Measurements from ENCODE around the gene CDKN2AIP. TPM values are rescaled to one million over a fixed set of nuclear protein-coding genes. Genes with fewer than 3 reads are reported as not detected.

The CDKN2AIP gene
- total RNA-seq, 1 experiment from 2014 or later: 6.4 TPM

GRCh38 chr4:183434264-183434663 lies 10.2 kb upstream of the CDKN2AIP start:
- H3K36me3 ChIP-seq (ENCODE audit: control insufficient read depth in 1 of 2, insufficient read depth in 2 of 2, low read length in 2 of 2): no peaks in the 10 kb centered on the region
- CTCF ChIA-PET: no interaction called here
- H3K4me1 ChIP-seq (ENCODE audit: control insufficient read depth in 1 of 2, insufficient read depth in 2 of 2, low read length in 2 of 2): peaks cover 4 to 26% of the 10 kb centered on the region in 2 experiments
- no peaks in the 10 kb centered on the region for H4K20me1 ChIP-seq (ENCODE audit: insufficient read depth)
- TF ChIP-seq SRF (IDR thresholded peaks at IDR 0.05; ENCODE audit: low read depth) (no peak), CBX3 (IDR thresholded peaks at IDR 0.05; ENCODE audit: low read depth) (no peak), ZBTB33 (IDR thresholded peaks at IDR 0.05; ENCODE audit: extremely low read depth, insufficient replicate concordance, low read length) (no peak), JUND (IDR thresholded peaks at IDR 0.05) (no peak), ZNF274 (IDR thresholded peaks at IDR 0.05; ENCODE audit: low read depth, low read length) (no peak), CTCF (IDR thresholded peaks at IDR 0.05 in 2 of 3, conservative IDR thresholded peaks at IDR 0.05 in 1 of 3; ENCODE audit: borderline replicate concordance in 1 of 3, insufficient read depth in 1 of 3, low read depth in 2 of 3, low read length in 2 of 3) (no peak), TCF7L2 (IDR thresholded peaks at IDR 0.05; ENCODE audit: borderline replicate concordance, extremely low read depth, insufficient read depth, insufficient read length) (no peak), REST (IDR thresholded peaks at IDR 0.05; ENCODE audit: low read depth) (no peak), CEBPB (IDR thresholded peaks at IDR 0.05; ENCODE audit: low read depth) (no peak), POLR2AphosphoS5 (IDR thresholded peaks at IDR 0.05; ENCODE audit: low read depth, low read length) (no peak), FOSL1 (IDR thresholded peaks at IDR 0.05; ENCODE audit: low read depth) (no peak), EZH2 (IDR thresholded peaks at IDR 0.05) (no peak), ELF1 (IDR thresholded peaks at IDR 0.05; ENCODE audit: borderline replicate concordance, low read depth) (no peak), EZH2phosphoT487 (IDR thresholded peaks at IDR 0.05; ENCODE audit: borderline replicate concordance) (no peak), RAD21 (IDR thresholded peaks at IDR 0.05; ENCODE audit: low read depth) (no peak), MAX (IDR thresholded peaks at IDR 0.05) (no peak), YY1 (IDR thresholded peaks at IDR 0.05; ENCODE audit: extremely low read depth, insufficient replicate concordance, low read depth, low read length) (no peak)
- H3K4me2 ChIP-seq (ENCODE audit: low read length): no peak overlapping the region
- H3K9me3 ChIP-seq (ENCODE audit: control insufficient read depth in 1 of 2, insufficient read depth in 1 of 2, low read depth in 1 of 2, low read length in 2 of 2): no peaks in the 10 kb centered on the region
- no peak for DNase-seq (ENCODE audit: low read depth, low spot score)
- no peak overlapping the region for H2AFZ ChIP-seq (ENCODE audit: low read depth, low read length, poor library complexity, severe bottlenecking)
- no peaks in the 10 kb centered on the region for H3K9me2 ChIP-seq (ENCODE audit: insufficient read depth)
- BruUV-seq (replicated peaks): no TSS peak
- RAD21 ChIA-PET (ENCODE audit: low non-redundant PET in 1 of 2, low total read pairs in 2 of 2, uncharacterized antibody in 2 of 2, unreplicated experiment in 2 of 2): no interaction called here
- no peaks in the 10 kb centered on the region for H3K27me3 ChIP-seq (ENCODE audit: insufficient read depth, low read length)
- intact Hi-C loops (cut with micrococcal nuclease): no loop called here
- no peak overlapping the region for H3K9ac ChIP-seq (ENCODE audit: low read length)
- no peak overlapping the region for H3K27ac ChIP-seq (ENCODE audit: low read depth, low read length)
- POLR2A ChIA-PET: interaction anchor here (0.7 kb wide), 1 partner anchor 324 kb away, joined by 3 read pairs; no protein-coding TSS in a partner anchor
- ATAC-seq: no peak
- H3K4me3 ChIP-seq (replicated peaks in 1 of 2; ENCODE audit: low read depth in 1 of 2, low read length in 2 of 2): no peak overlapping the region
- no peaks in the 10 kb centered on the region for H3K79me2 ChIP-seq (ENCODE audit: insufficient read depth, low read length)
